Stimulated activated CD8-positive, alpha-beta memory T cell treated with anti-CD3 and anti-CD28 coated beads, Interleukin-4, amount 100 ng/mL, for 4 hours (primary cell): ENCODE results near the gene PRKN.
A peak's percentile ranks its signal among the peaks of the same experiment; 100 is the strongest.

Experiments used
- DNase-seq, 2 donors: peaks; one replicate each; pipeline ENCODE4 v3.0.0-alpha.2; 2020; ENCODE audit warnings: low read depth in 2 of 2, low spot score in 1 of 2

The PRKN gene

DNA sequence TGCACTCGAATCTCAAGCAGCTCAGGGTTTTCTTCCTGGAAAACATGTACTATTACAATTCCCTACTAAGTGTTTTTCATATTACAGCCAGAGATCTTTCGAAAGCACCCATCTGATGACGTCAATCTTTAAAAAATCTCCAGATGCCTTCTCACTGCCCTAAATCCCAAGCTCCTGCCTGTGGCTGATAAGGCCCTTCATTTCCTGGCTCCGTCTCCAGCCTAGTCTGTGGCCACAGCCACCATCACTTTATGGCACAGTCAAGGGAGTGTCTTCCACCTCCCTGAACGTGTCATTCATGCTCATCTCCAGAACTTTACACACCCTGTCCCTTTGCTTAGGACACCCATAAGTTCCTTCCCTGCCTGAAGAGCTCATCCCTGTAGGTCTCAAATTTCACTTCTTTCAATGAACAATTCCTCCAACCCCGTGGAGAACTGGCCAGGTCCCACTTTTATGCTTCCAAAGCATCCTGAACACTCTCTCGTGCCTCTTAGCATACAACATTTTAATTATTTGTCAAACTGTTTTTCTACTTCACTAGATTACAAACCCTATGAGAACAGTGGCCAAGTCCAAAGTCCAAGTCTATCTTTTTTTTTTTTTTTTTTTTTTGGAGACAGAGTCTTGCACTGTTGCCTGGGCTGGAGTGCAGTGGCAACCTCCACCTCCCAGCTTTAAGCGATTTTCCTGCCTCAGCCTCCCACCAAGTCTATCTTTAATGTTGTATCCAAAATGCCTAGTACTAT lies 1347.6 kb downstream of the PRKN start:
- DNase-seq = no peak

DNA sequence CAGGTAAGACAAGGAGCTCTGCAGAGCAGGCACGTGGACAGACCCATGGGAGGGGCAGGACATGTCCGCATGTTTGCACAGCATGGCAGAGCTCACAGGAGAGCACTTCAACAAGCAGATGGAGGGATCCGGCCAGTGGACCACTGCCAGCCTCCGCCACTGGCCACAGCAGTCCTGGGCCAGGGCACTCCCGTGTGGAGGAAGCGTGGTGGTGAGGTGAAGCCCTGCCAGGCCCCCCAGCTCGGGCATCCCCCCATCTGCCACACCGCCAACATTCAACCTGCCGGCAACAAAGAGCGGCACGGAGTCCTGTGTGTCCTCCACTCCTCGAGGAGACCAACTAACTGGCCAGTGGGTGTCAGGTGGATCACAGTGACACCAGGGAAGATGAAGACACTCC lies 1349.5 kb downstream of the PRKN start:
- DNase-seq = no peak

- DNase-seq = no peak
These were observed 1350.5 kb downstream of the PRKN start for GRCh38 chr6:161377116-161377515.

DNA sequence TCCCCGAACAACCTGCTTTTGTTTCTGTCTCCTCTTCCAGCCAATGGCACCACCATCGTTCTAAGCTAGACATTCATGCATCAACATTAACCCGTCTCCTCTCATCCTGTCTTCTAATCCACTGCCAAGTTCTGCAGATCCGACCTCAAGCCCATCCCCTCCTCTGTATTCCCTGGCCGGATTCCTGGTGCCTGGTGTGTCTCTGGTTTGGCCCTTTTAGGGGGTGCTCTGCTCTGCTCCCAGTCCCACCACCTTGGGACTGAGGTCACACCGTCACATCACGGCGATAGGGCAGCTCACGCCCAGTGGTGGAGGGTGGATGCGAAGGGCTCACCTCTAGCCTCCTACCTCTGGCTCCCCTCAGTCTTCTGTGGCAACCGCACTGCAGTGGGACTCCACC lies 1351.2 kb downstream of the PRKN start:
- no peak for DNase-seq

DNA sequence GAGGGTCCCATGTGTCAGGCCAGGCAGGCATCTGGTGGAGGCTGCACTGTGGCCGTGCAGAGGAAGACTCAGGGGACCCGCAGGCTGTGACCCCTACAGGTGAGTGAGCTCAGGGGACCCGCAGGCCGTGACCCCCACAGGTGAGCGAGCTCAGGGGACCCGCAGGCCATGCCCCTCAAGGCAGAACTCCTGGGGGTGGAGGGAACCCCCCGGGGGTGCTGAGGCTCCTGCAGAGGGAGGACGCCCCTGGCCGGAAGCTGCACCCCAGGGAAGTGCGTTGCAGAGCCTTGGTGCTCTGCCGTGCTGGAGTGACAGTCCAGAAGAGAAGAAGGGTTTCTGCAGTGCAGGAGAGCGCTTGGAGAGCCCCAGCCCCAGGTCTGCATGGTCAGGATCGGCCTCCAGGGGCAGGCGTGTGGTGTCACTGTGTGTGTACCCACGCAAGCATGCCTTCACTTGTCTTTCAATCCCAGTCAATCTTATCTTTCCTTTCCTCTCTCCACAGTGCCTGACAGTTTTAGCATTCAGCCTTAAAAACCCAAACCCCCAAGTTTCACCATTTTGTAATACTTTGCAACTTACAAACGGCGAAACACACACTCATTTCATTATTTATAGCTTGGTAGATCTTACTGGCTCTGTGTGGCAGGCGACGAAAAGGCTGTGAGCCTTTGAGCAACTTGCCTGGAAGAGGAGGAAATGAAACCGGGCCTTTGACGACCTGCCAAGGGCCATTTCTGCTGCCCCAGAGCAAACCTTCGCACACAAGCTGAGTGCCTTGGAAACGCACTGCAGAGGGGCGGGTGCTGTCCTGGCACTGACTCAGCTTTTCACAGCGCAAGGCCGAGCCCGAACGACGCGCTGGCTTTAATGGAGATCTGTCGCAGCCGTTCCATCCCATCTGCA lies 1352.3 kb downstream of the PRKN start:
- no peak for DNase-seq

- peak in 1 of 2 donors; percentile 40 for DNase-seq
These were observed 1353.6 kb downstream of the PRKN start for GRCh38 chr6:161373905-161374451.

- no peak for DNase-seq
These were observed 1355.2 kb downstream of the PRKN start for GRCh38 chr6:161372422-161372793.

GRCh38 chr6:161370880-161371279 lies 1356.7 kb downstream of the PRKN start:
- peak; percentile 24 to 29 for DNase-seq

- DNase-seq = no peak
These were observed 1358.2 kb downstream of the PRKN start for GRCh38 chr6:161369339-161369738.

DNA sequence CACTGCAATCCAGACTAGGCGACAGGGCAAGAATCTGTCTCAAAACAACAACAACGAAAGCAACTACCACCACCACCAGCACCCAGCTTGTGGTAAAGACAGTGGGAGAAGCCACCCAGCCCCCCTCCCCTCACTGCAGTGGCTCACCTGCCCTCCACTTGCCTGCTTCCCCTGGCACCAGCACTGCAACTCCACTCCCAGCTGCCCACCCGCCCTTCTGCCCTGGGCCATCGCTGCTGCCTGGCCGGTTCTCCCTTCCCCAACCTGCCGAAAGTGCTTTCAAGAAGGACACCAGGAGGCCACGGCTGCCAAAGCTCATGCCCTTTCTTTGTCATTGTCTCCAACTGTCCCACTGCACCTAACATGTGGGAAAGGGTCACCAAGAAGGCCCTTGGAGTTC lies 1359.1 kb downstream of the PRKN start:
- no peak for DNase-seq

GRCh38 chr6:161367472-161367871 lies 1360.1 kb downstream of the PRKN start:
- DNase-seq = no peak

DNA sequence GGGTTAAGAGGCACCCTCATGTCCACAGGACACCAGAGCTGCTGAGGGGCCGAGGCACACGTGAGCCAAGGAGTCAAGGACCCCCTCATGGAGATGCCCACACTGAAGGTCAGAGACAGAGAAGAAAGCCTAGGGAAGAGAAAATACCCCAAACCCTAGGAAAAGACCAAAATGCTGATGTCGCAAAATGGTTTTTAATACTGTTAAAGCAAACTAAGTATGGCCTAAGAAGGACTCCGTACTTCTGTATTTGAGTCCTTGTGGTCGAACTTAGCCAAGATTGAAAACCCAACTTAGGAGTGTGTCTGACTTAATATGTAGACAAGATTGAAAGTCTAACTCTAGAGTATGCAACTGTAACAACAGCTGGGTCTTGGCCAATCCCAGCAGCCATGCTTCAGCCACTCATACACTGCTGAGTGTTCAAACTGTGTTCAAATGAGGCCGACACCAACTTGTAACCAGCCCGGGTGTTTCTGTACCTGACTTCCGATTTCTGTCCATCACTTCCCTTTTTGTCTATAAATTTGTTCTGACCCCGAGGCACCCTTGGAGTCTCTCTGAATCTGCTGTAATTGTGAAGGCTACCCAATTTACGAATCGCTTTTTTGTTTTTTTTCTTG lies 1361.2 kb downstream of the PRKN start:
- DNase-seq = no peak

GRCh38 chr6:161365633-161366032 lies 1361.9 kb downstream of the PRKN start:
- DNase-seq = no peak

DNA sequence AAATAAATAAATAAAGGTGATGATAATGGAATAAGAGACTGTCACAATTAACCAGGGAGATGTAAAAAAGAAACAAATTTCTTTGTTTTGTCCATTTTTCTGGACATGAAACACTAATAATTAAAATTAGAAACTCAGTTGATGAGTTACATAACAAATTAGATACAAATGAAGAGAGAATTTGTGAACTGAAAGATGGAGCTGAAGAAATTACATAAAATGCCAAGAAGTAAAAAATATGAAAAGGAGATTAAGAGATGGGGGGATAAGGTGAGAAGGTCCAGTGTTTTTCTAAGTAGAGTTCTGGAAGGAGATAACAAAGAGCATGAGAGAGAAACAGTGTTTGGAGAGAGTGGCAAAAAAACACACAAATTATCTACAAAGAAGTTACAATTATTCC lies 1364.3 kb downstream of the PRKN start:
- no peak for DNase-seq

DNA sequence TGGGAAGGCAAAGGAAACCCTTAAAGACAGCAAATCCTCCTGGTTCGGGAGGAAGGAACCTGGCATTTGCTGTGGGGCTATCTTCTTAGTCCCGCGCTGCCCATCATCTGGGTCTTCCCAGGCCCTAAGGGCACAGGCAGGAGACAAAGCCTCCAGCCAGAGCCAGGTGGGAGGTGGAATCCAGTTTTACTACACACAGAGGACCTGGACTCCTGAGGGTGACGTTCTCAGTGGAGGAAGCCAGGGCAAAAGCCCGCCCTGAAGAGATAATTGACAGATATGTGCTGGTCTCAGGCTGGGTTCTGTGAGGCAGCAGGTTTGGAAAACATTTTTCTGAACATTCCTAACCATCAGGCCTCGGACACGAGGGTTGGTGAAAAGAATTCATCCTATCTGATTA lies 1365.3 kb downstream of the PRKN start:
- no peak for DNase-seq

DNA sequence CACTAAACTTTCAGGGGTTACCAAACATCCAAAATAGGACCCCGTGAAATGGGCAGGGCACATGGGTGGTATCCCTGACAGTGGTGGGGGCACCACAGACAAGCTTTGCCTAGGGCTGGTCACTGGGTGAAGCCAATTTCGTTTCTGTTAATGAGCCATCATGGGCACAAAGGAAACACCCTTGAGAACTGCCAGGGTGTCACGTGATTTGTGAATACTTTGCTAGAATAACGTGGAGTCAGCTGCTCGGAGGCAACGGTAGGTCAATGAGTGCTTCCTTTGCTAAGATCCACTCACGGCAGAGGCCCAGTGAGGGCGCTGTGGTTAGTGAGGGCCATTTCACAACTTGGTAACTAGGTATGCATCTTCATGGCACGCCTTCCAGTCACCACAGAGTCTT lies 1366.0 kb downstream of the PRKN start:
- DNase-seq = no peak

DNA sequence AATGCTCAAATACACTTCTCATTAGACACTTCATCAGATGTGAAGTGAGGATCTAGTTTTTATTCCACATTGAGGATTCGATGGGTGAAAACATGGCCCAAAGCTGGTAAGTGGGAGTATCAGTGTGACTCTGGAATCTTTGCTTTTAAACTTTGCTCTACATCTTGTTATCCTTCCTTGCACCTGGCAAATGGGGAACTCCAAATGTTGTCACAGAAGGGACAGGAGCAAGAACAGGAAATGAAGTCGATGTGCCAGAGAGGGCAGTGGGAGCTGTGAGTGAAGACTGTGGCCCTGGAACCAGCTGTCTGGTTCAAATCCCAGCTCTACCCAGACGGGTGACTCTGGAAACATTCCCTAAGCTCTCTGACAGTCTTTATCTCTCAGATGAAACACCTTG lies 1367.0 kb downstream of the PRKN start:
- DNase-seq = no peak

DNA sequence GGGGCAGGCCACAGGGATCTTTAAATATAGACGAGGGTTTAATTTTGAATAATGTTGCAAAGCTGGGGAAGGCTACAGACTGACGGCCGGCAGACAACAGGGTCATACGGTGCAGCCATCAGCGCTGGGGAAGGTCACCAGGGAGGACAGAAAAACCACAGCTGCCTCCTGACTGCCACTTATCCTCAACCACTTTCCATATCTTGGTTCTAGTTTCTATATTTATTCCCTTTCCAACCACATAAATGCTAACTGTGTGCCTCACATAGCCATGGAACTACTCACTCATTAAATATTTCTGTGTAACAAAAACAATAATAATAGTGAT lies 1368.0 kb downstream of the PRKN start:
- no peak for DNase-seq

DNA sequence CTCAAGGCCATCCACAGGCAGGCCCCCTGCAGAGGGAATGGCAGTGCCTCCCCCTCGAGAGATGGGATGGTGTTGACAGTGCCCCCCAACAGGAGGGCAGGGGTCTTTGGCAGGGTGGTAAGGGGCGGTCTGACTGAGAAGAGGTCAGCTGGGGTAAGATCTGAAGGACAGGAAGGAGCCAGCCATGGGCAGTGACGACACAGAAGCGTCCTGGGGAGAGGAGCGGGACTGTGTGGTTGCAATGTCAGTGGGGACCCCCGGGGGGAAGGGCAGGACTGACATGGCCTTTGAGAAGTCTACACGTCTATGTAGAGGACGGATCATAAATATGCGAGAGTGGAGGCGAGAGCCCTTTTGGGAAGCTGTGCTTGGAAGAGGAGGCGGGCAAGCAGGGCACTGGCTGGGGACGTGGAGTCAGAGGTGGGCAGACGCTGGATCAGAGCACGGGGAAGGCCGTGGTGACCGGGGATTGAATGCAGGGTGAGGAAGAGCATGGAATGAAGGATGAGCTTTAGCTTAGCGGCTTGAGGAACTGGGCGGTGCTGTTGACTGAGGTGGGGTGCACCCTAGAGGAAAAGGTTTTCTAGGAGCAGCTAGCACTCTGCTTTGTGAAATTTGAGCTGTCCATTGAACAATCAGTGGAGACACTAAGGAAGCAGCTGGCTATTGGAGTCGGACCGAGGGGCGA lies 1371.3 kb downstream of the PRKN start:
- no peak for DNase-seq

DNA sequence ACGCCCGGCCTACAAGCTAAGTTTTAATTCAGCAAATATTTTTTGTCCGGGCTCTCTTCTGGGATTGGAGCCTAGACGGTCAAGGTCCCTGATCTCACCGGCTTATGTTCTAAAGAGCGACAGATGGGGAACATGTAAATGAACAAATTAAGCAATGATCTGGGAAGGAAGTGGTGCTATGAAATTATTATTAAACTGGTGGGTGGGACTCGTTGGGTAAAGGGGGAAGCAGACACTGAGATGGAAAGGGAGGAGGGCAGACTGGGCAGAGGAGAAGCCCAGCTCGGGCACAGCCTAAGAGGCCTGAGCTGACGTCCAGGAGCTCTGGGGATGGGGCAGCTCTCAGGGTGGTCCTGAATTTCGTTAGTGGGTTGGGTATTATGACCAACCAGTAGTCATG lies 1371.9 kb downstream of the PRKN start:
- no peak for DNase-seq

DNA sequence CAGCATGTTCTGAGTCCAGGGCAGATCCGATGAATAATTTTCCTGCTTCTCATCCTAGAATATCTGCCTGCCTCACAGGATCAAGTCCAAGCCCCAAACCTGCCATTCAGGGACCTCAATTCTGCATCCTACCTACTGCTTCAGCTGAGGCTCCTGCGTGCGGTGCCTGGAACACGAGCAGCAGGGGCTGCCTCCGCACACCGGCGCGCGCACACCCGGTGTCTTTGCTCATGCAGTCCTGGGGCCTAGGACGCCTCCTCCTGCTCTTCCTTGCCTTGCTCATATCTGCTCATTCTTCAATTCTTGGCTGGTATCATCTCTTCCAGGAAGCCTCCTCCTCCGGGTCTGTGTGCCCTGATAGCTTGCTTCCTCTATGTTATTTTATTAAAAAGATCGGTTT lies 1372.6 kb downstream of the PRKN start:
- DNase-seq = no peak
